ENCODE results near the gene EDRF1.

- TF ChIP-seq, protein P1, sequence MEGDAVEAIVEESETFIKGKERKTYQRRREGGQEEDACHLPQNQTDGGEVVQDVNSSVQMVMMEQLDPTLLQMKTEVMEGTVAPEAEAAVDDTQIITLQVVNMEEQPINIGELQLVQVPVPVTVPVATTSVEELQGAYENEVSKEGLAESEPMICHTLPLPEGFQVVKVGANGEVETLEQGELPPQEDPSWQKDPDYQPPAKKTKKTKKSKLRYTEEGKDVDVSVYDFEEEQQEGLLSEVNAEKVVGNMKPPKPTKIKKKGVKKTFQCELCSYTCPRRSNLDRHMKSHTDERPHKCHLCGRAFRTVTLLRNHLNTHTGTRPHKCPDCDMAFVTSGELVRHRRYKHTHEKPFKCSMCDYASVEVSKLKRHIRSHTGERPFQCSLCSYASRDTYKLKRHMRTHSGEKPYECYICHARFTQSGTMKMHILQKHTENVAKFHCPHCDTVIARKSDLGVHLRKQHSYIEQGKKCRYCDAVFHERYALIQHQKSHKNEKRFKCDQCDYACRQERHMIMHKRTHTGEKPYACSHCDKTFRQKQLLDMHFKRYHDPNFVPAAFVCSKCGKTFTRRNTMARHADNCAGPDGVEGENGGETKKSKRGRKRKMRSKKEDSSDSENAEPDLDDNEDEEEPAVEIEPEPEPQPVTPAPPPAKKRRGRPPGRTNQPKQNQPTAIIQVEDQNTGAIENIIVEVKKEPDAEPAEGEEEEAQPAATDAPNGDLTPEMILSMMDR (IDR thresholded peaks at IDR 0.05), result no peak
- TF ChIP-seq POLR2A (IDR thresholded peaks at IDR 0.05), result no peak
Observed at GRCh38 chr10:125788156-125789034, 68.9 kb downstream of the EDRF1 start.
